IMR-90 (cell line): ENCODE results near the gene PSMG3. TPM values are rescaled to one million over a fixed set of nuclear protein-coding genes. Genes with fewer than 3 reads are reported as not detected.

Source experiments
- ATAC-seq: fragments of 200-7000 bp; cut with Tn5 transposase; 2 replicates; pipeline ENCODE4 v1.9.1; 2020; ENCODE audit warnings: low read depth, mild to moderate bottlenecking, moderate library complexity
- BruUV-seq: library from RNA; stranded (reverse); fragments of 400-500 nt; replicated peaks from 2 replicates; lab custom pipeline; 2021; lab: Mats Ljungman, UMichigan
- CTCF ChIA-PET: fragments of 300-600 bp; formaldehyde crosslinking; extraction: SDS; loops from one replicate; lab custom pipeline; 2021; ENCODE audit warnings: antibody characterized with exemption; lab: Yijun Ruan, JAX
- POLR2A ChIA-PET: fragments of 300-600 bp; sonication (Branson Sonifier 250); formaldehyde crosslinking; loops from one replicate; lab custom pipeline; 2022; ENCODE audit warnings: antibody characterized with exemption; ENCODE audit not compliant: unreplicated experiment; lab: Charles Lee
- DNase-seq: peaks from one replicate; pipeline ENCODE4 v3.0.0; 2013
- H2AFZ ChIP-seq: replicated peaks from 2 replicates; pipeline ENCODE3; 2013; ENCODE audit warnings: low read length, mild to moderate bottlenecking; ENCODE audit not compliant: poor library complexity
- H2AK5ac ChIP-seq: 2 replicates; pipeline ENCODE4 v1.6.1; 2013; ENCODE audit warnings: low read depth, low read length, inconsistent platforms
- H2AK9ac ChIP-seq: replicated peaks from 2 replicates; pipeline ENCODE3; 2013; ENCODE audit warnings: mild to moderate bottlenecking, low read depth, low read length, moderate library complexity; ENCODE audit not compliant: poor library complexity
- H2BK120ac ChIP-seq: 2 replicates; pipeline ENCODE4 v1.6.1; 2013; ENCODE audit warnings: low read depth, low read length, inconsistent platforms
- H2BK15ac ChIP-seq: 3 replicates; pipeline ENCODE4 v1.6.1; 2013; ENCODE audit warnings: low read depth, low read length, inconsistent platforms
- H2BK20ac ChIP-seq: 2 replicates; pipeline ENCODE4 v1.6.1; 2013; ENCODE audit warnings: low read depth, mild to moderate bottlenecking, inconsistent platforms, low read length, moderate library complexity
- H2BK5ac ChIP-seq: 2 replicates; pipeline ENCODE4 v1.6.1; 2013; ENCODE audit warnings: mild to moderate bottlenecking, low read depth, low read length, inconsistent platforms; ENCODE audit not compliant: poor library complexity, severe bottlenecking
- H3K14ac ChIP-seq: replicated peaks from 2 replicates; pipeline ENCODE4 v1.6.1; 2013; ENCODE audit warnings: low read depth, low read length, inconsistent platforms
- H3K18ac ChIP-seq: 2 replicates; pipeline ENCODE4 v1.6.1; 2013; ENCODE audit warnings: low read depth, low read length, control low read depth
- H3K23ac ChIP-seq: 2 replicates; pipeline ENCODE4 v1.6.1; 2013; ENCODE audit warnings: low read depth, low read length, inconsistent platforms
- H3K27ac ChIP-seq: 2 replicates; pipeline ENCODE4 v1.5.1; 2013; ENCODE audit warnings: mild to moderate bottlenecking, control low read depth, low read length; ENCODE audit not compliant: insufficient read depth
- H3K27me3 ChIP-seq: 2 replicates; pipeline ENCODE4 v1.6.1; 2013; ENCODE audit warnings: low read length; ENCODE audit not compliant: control insufficient read depth, insufficient read depth
- H3K36me3 ChIP-seq: 2 replicates; pipeline ENCODE4 v1.6.1; 2013; ENCODE audit warnings: low read length, mixed read lengths; ENCODE audit not compliant: control insufficient read depth, insufficient read depth
- H3K4ac ChIP-seq: 2 replicates; pipeline ENCODE4 v1.6.1; 2013; ENCODE audit warnings: low read depth, low read length, inconsistent platforms
- H3K4me1 ChIP-seq: 2 replicates; pipeline ENCODE4 v1.6.1; 2013; ENCODE audit warnings: low read length, mixed read lengths; ENCODE audit not compliant: control insufficient read depth, insufficient read depth
- H3K4me2 ChIP-seq: 2 replicates; pipeline ENCODE4 v1.6.1; 2013; ENCODE audit warnings: low read depth, mild to moderate bottlenecking, control low read depth, low read length, moderate library complexity
- H3K4me3 ChIP-seq: 2 replicates; pipeline ENCODE4 v1.5.1; 2013; ENCODE audit warnings: low read depth, mild to moderate bottlenecking, control low read depth, low read length, moderate library complexity; ENCODE audit not compliant: insufficient read depth
- H3K56ac ChIP-seq: 2 replicates; pipeline ENCODE4 v1.6.1; 2013; ENCODE audit warnings: low read length, inconsistent platforms; ENCODE audit not compliant: insufficient read depth; ENCODE audit errors: extremely low read depth
- H3K79me1 ChIP-seq, 2 experiments: 2 replicates each; pipeline ENCODE4 v1.6.1; 2013; ENCODE audit warnings: low read length in 2 of 2, inconsistent platforms in 1 of 2, low read depth in 1 of 2
- H3K9ac ChIP-seq: 2 replicates; pipeline ENCODE4 v1.6.1; 2013; ENCODE audit warnings: low read depth, low read length, control low read depth
- H3K9me1 ChIP-seq: 2 replicates; pipeline ENCODE4 v1.6.1; 2013; ENCODE audit warnings: low read length, inconsistent platforms; ENCODE audit not compliant: insufficient read depth
- H3K9me3 ChIP-seq: 2 replicates; pipeline ENCODE4 v1.6.1; 2013; ENCODE audit warnings: low read length; ENCODE audit not compliant: control insufficient read depth, insufficient read depth
- H4K20me1 ChIP-seq: 2 replicates; pipeline ENCODE4 v1.6.1; 2013; ENCODE audit warnings: low read length, inconsistent platforms; ENCODE audit not compliant: insufficient read depth
- H4K5ac ChIP-seq: 2 replicates; pipeline ENCODE4 v1.6.1; 2013; ENCODE audit warnings: mild to moderate bottlenecking, low read depth, low read length, control low read depth
- H4K8ac ChIP-seq, 2 experiments: 2 replicates each; pipeline ENCODE4 v1.6.1; 2013; ENCODE audit warnings: low read depth in 2 of 2, low read length in 2 of 2, control low read depth in 1 of 2, inconsistent platforms in 1 of 2
- H4K91ac ChIP-seq: 2 replicates; pipeline ENCODE4 v1.6.1; 2013; ENCODE audit warnings: low read depth, low read length, inconsistent platforms; ENCODE audit not compliant: insufficient read depth
- BHLHE40 ChIP-seq: fragments of 150-350 bp; IDR thresholded peaks from 2 replicates; pipeline ENCODE4 v1.6.1; 2016; ENCODE audit warnings: mild to moderate bottlenecking, low read depth, low read length
- CHD1 ChIP-seq: IDR thresholded peaks from 2 replicates; pipeline ENCODE4 v1.6.1; 2012; ENCODE audit warnings: low read depth, low read length, improper control_type of control experiment
- FOS ChIP-seq: fragments of 150-350 bp; IDR thresholded peaks from 2 replicates; pipeline ENCODE4 v1.6.1; 2016; ENCODE audit warnings: low read depth, low read length
- MAFK ChIP-seq: IDR thresholded peaks from 2 replicates; pipeline ENCODE4 v1.6.1; 2012; ENCODE audit warnings: low read depth, low read length, improper control_type of control experiment
- NFE2L2 ChIP-seq: fragments of 150-350 bp; IDR thresholded peaks from 2 replicates; pipeline ENCODE4 v1.6.1; 2016; ENCODE audit warnings: low read depth, mild to moderate bottlenecking, low read length
- RAD21 ChIP-seq: IDR thresholded peaks from 2 replicates; pipeline ENCODE4 v1.6.1; 2012; ENCODE audit warnings: low read length, improper control_type of control experiment
- RCOR1 ChIP-seq: IDR thresholded peaks from 2 replicates; pipeline ENCODE4 v1.6.1; 2012; ENCODE audit warnings: mild to moderate bottlenecking, low read length, improper control_type of control experiment; ENCODE audit not compliant: insufficient replicate concordance
- SMC3 ChIP-seq: fragments of 150-350 bp; IDR thresholded peaks from 2 replicates; pipeline ENCODE4 v1.6.1; 2016; ENCODE audit warnings: low read depth, mild to moderate bottlenecking, antibody characterized with exemption, low read length, moderate library complexity
- USF2 ChIP-seq: fragments of 150-350 bp; IDR thresholded peaks from 2 replicates; pipeline ENCODE4 v1.6.1; 2017; ENCODE audit warnings: mild to moderate bottlenecking, antibody characterized with exemption, low read length, low read depth
- WGBS, 2 experiments: methylation state at CpG; one replicate each; pipeline versions ENCODE4 v1.1.5 to v1.1.7; 2013; ENCODE audit warnings: missing lambda C conversion rate in 2 of 2; ENCODE audit not compliant: insufficient read length in 1 of 2; ENCODE audit errors: extremely low coverage in 2 of 2; 5-methylcytosine and 5-hydroxymethylcytosine counted together
- dilution Hi-C: fragments of 300-500 bp; cut with HindIII; formaldehyde crosslinking; loops from one replicate; pipeline ENCODE4 v1.14.3; 2018; ENCODE audit warnings: low sequenced_read_pairs; ENCODE audit not compliant: unreplicated experiment
- in situ Hi-C: fragments of 300-500 bp; cut with MboI; formaldehyde crosslinking; loops from 3 replicates; pipeline ENCODE4 v1.14.3; 2019; ENCODE audit warnings: low sequenced_read_pairs, inconsistent platforms, mixed read lengths
- intact Hi-C: fragments of 100-400 bp; cut with micrococcal nuclease; formaldehyde crosslinking; loops from 2 replicates; pipeline ENCODE4 v1.10.0; 2022
- polyA plus RNA-seq, 3 experiments: library from polyadenylated mRNA; depleted of rRNA; stranded (reverse); fragments of >200 nt; gene quantifications; 2 replicates each; pipeline ENCODE4 v1.2.3, GENCODE V29; 2012; ENCODE audit warnings: low replicate concordance in 1 of 3
- total RNA-seq: library from RNA; depleted of rRNA; stranded (reverse); fragments of >200 nt; gene quantifications from 2 replicates; pipeline ENCODE4 v1.2.3, GENCODE V29; 2012
- TF ChIP-seq, protein P1 (sequence below): conservative IDR thresholded peaks from 2 replicates; pipeline ENCODE4 v1.5.1; 2012; ENCODE audit warnings: mild to moderate bottlenecking, low read depth, low read length, improper control_type of control experiment
- TF ChIP-seq, protein P2 (sequence below): fragments of 150-350 bp; IDR thresholded peaks from 2 replicates; pipeline ENCODE4 v1.6.1; 2016; ENCODE audit warnings: low read depth, mild to moderate bottlenecking, low read length, moderate library complexity, borderline replicate concordance

Gene PSMG3
- total and polyA plus RNA-seq, 2 of the 4 experiments (the other 2 are of a cell fraction): 37.3 to 54.1 TPM

DNA sequence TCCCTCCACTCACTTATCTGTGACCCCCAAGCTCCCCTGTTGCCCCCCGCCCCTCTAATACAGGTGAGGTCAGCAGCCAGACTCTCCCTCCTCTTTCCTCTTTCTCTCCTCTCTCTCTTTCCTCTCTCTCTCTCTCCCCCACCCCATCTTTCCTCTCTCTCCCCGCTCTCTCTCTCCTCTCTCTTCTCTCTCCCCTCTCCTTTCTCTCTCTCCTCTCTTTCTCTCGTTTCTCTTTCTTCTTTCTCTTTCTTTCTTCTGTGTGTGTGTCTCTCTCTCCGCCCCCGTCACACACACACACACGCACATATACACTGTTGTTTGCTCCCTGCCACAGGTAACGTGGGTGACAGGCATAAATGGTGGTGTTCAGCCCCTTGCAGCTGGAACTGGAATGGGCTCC lies 37.2 kb upstream of the PSMG3 start:
- DNase-seq (no peak), ATAC-seq (no peak)
- in situ Hi-C loops (loop anchor here (10.0 kb wide), 1 partner anchor 718 kb away; no protein-coding TSS in a partner anchor), intact Hi-C loops (no loop called here), dilution Hi-C loops (no loop called here)
- CTCF ChIA-PET: no interaction called here
- no peak overlapping the region for H2AFZ ChIP-seq
- no peak overlapping the region for H3K27ac ChIP-seq
- no peak overlapping the region for H3K4ac ChIP-seq
- H4K8ac ChIP-seq: no peak overlapping the region
- H4K5ac ChIP-seq: no peak overlapping the region
- no peak overlapping the region for H3K23ac ChIP-seq
- no peaks in the 10 kb centered on the region for H3K36me3 ChIP-seq
- H2BK120ac ChIP-seq: no peak overlapping the region
- POLR2A ChIA-PET: no interaction called here
- H2BK20ac ChIP-seq: no peak overlapping the region
- 38 to 100% methylated on average over 1 of the region's 7 CpGs for WGBS, 2 experiments
- no peaks in the 10 kb centered on the region for H3K9me3 ChIP-seq
- no peak overlapping the region for H2AK9ac ChIP-seq
- H2BK5ac ChIP-seq: no peak overlapping the region
- no peaks in the 10 kb centered on the region for H3K9me1 ChIP-seq
- TF ChIP-seq, protein P1, sequence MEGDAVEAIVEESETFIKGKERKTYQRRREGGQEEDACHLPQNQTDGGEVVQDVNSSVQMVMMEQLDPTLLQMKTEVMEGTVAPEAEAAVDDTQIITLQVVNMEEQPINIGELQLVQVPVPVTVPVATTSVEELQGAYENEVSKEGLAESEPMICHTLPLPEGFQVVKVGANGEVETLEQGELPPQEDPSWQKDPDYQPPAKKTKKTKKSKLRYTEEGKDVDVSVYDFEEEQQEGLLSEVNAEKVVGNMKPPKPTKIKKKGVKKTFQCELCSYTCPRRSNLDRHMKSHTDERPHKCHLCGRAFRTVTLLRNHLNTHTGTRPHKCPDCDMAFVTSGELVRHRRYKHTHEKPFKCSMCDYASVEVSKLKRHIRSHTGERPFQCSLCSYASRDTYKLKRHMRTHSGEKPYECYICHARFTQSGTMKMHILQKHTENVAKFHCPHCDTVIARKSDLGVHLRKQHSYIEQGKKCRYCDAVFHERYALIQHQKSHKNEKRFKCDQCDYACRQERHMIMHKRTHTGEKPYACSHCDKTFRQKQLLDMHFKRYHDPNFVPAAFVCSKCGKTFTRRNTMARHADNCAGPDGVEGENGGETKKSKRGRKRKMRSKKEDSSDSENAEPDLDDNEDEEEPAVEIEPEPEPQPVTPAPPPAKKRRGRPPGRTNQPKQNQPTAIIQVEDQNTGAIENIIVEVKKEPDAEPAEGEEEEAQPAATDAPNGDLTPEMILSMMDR: no peak
- TF ChIP-seq RCOR1: no peak
- no peak for TF ChIP-seq BHLHE40
- TF ChIP-seq, protein P2, sequence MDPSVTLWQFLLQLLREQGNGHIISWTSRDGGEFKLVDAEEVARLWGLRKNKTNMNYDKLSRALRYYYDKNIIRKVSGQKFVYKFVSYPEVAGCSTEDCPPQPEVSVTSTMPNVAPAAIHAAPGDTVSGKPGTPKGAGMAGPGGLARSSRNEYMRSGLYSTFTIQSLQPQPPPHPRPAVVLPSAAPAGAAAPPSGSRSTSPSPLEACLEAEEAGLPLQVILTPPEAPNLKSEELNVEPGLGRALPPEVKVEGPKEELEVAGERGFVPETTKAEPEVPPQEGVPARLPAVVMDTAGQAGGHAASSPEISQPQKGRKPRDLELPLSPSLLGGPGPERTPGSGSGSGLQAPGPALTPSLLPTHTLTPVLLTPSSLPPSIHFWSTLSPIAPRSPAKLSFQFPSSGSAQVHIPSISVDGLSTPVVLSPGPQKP: no peak
- no peak for TF ChIP-seq RAD21
- TF ChIP-seq SMC3: no peak
- TF ChIP-seq CHD1: no peak
- no peak for TF ChIP-seq FOS
- no peak for TF ChIP-seq NFE2L2
- no peak for TF ChIP-seq USF2
- no peak for TF ChIP-seq MAFK
- H2AK5ac ChIP-seq: no peak overlapping the region
- no peak overlapping the region for H3K4me2 ChIP-seq
- H3K79me1 ChIP-seq: no peaks in the 10 kb centered on the region
- peaks cover 45% of the 10 kb centered on the region for H3K27me3 ChIP-seq
- H3K14ac ChIP-seq: no peak overlapping the region
- H3K9ac ChIP-seq: no peak overlapping the region
- BruUV-seq: no TSS peak
- no peak overlapping the region for H4K91ac ChIP-seq
- H2BK15ac ChIP-seq: no peak overlapping the region
- no peak overlapping the region for H3K56ac ChIP-seq
- H3K4me3 ChIP-seq: no peak overlapping the region
- H3K18ac ChIP-seq: no peak overlapping the region
- H4K20me1 ChIP-seq: peaks cover 7% of the 10 kb centered on the region; the same call in 1 of the 2 replicates
- peaks cover 2% of the 10 kb centered on the region for H3K4me1 ChIP-seq
